Right lobe of liver (tissue), 4 donors: Measurements from ENCODE around the gene LOC101059915.

ENCODE experiments used
- CTCF ChIP-seq, 4 donors: fragments of 200-600 bp in 3 of 4; fragments of 450-650 bp in 1 of 4; IDR thresholded peaks; one replicate each; pipeline versions ENCODE4 v1.5.1 to v1.8.0; 2016 to 2022; ENCODE audit warnings: antibody characterized with exemption in 4 of 4, mild to moderate bottlenecking in 2 of 4
- POLR2A ChIP-seq: fragments of 450-650 bp; IDR thresholded peaks from one replicate; pipeline ENCODE4 v1.6.1; 2017; ENCODE audit warnings: antibody characterized with exemption, mild to moderate bottlenecking
- donor health status: DM: no; HTN: no; CAD: no.
- donor health status: DM: no; HTN: no; CAD: no.
- donor health status: DM: no; HTN: yes; CAD: no.

DNA sequence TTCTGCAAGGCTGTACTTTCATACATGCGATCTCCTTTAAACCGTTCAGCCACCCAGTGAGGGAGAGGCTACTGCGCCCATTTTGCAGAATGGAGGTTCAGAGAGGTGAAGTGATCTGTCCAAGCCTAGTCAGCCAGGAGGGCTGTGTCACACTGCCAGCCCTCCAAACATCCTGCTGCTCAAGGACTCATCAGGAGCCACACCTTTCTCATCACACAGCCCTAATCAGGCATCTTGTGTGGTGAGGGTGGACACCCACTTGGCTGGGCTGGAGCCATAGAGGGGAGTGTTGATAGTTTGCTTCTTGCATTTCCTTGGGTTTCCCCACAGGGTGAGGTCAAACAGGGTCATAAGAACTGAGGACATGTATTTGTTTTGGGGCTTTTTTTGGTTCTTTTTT is 43.6 kb upstream of the LOC101059915 start:
- TF ChIP-seq CTCF (IDR thresholded peaks at IDR 0.05) (no peak), POLR2A (no peak)
